Measurements from ENCODE around the gene USP49.

DNA sequence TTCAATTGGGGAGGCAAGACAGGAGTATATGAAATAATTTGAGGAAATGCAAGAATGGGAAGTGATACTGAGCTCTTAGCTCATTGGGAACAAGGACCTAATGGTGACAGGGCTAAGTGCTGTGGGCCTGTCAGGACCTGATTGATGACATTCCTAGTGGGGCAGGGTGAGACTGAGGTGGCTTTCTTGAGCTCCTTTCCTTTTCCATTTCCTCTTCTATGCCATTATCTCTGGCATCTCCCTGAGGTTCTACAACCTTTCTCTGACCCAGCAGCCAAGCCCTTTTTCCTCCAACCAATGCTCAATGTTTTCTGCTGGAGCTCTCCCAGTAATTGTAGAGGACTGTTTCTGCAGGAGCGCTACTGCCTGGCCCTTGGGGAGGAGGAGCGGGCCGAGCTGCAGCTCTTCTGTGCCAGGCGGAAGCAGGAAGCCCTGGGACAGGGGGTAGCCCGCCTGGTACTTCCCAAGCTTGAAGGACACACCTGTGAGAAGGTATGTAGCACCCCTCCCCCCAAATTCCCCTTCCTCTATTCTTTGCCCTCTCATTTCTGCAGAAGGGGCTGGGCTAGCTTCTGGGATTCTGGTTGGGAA lies 110.5 kb downstream of the USP49 start:
- TF ChIP-seq, protein P1, sequence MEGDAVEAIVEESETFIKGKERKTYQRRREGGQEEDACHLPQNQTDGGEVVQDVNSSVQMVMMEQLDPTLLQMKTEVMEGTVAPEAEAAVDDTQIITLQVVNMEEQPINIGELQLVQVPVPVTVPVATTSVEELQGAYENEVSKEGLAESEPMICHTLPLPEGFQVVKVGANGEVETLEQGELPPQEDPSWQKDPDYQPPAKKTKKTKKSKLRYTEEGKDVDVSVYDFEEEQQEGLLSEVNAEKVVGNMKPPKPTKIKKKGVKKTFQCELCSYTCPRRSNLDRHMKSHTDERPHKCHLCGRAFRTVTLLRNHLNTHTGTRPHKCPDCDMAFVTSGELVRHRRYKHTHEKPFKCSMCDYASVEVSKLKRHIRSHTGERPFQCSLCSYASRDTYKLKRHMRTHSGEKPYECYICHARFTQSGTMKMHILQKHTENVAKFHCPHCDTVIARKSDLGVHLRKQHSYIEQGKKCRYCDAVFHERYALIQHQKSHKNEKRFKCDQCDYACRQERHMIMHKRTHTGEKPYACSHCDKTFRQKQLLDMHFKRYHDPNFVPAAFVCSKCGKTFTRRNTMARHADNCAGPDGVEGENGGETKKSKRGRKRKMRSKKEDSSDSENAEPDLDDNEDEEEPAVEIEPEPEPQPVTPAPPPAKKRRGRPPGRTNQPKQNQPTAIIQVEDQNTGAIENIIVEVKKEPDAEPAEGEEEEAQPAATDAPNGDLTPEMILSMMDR (IDR thresholded peaks at IDR 0.05) = no peak
- TF ChIP-seq POLR2A (IDR thresholded peaks at IDR 0.05) = no peak
